GM12873 (cell line): ENCODE measurements around the gene BLOC1S1.

Experiments used
- CTCF ChIP-seq: IDR thresholded peaks from 2 replicates; pipeline ENCODE4 v1.5.1; 2012; ENCODE audit warnings: low read depth, mild to moderate bottlenecking, moderate library complexity, low read length, control low read depth; ENCODE audit not compliant: insufficient read depth; ENCODE audit errors: missing control alignments

Gene BLOC1S1

GRCh38 chr12:55696796-55697462, 18.9 kb upstream of the BLOC1S1 start:
- TF ChIP-seq CTCF = no peak

GRCh38 chr12:55697686-55698085, 18.2 kb upstream of the BLOC1S1 start:
- TF ChIP-seq CTCF = no peak

GRCh38 chr12:55698241-55698955, 17.4 kb upstream of the BLOC1S1 start:
- no peak for TF ChIP-seq CTCF

GRCh38 chr12:55698965-55699364, 16.9 kb upstream of the BLOC1S1 start:
- TF ChIP-seq CTCF = no peak

- no peak for TF ChIP-seq CTCF
Observed at GRCh38 chr12:55699471-55700055, 16.3 kb upstream of the BLOC1S1 start.

GRCh38 chr12:55700255-55701018, 15.4 kb upstream of the BLOC1S1 start:
- TF ChIP-seq CTCF = no peak

- TF ChIP-seq CTCF = no peak
Observed at GRCh38 chr12:55702861-55703260, 13.0 kb upstream of the BLOC1S1 start.
